Lower lobe of right lung (tissue), 2 donors: ENCODE results near the gene MED13L. TPM values are rescaled to one million over a fixed set of nuclear protein-coding genes. Genes with fewer than 3 reads are reported as not detected.

Experiments
- ATAC-seq, 2 donors: fragments of 200-7000 bp; cut with Tn5 transposase; one replicate each; pipeline ENCODE4 v1.9.1; 2020 to 2022; ENCODE audit warnings: mild to moderate bottlenecking in 2 of 2, moderate library complexity in 2 of 2
- DNase-seq: peaks from one replicate; pipeline ENCODE4 v3.0.0-alpha.2; 2020
- H3K27ac ChIP-seq: fragments of 200-600 bp; one replicate; pipeline ENCODE4 v1.8.0; 2022
- H3K27me3 ChIP-seq: fragments of 200-600 bp; one replicate; pipeline ENCODE4 v1.8.0; 2022; ENCODE audit warnings: low read depth
- H3K36me3 ChIP-seq: fragments of 200-600 bp; one replicate; pipeline ENCODE4 v1.8.0; 2022; ENCODE audit warnings: mild to moderate bottlenecking
- H3K4me1 ChIP-seq: fragments of 200-600 bp; one replicate; pipeline ENCODE4 v1.8.0; 2022
- H3K4me3 ChIP-seq: fragments of 200-600 bp; one replicate; pipeline ENCODE4 v1.8.0; 2022; ENCODE audit warnings: mild to moderate bottlenecking
- H3K9me3 ChIP-seq: fragments of 200-600 bp; one replicate; pipeline ENCODE4 v1.8.0; 2022
- intact Hi-C: fragments of 100-400 bp; cut with DNase I; formaldehyde crosslinking; loops from one replicate; pipeline ENCODE4 v1.11.0; 2022
- total RNA-seq: library from RNA; stranded (reverse); fragmentation: NEBNext Ultra II Directional; extraction: Animal tissue kit (Norgen Biotek cat#: 25700); gene quantifications from one replicate; pipeline ENCODE4 v1.2.1, GENCODE V29; 2021
- TF ChIP-seq, protein P1 (sequence below): fragments of 200-600 bp; IDR thresholded peaks from one replicate; pipeline ENCODE4 v1.8.0; 2022; ENCODE audit warnings: antibody characterized with exemption, mild to moderate bottlenecking
- donor health status: DM: no; HTN: yes; CAD: no; lungs with severe emphysema.

Gene MED13L
- total RNA-seq, 1 donor from 2014 or later = 148 TPM

DNA sequence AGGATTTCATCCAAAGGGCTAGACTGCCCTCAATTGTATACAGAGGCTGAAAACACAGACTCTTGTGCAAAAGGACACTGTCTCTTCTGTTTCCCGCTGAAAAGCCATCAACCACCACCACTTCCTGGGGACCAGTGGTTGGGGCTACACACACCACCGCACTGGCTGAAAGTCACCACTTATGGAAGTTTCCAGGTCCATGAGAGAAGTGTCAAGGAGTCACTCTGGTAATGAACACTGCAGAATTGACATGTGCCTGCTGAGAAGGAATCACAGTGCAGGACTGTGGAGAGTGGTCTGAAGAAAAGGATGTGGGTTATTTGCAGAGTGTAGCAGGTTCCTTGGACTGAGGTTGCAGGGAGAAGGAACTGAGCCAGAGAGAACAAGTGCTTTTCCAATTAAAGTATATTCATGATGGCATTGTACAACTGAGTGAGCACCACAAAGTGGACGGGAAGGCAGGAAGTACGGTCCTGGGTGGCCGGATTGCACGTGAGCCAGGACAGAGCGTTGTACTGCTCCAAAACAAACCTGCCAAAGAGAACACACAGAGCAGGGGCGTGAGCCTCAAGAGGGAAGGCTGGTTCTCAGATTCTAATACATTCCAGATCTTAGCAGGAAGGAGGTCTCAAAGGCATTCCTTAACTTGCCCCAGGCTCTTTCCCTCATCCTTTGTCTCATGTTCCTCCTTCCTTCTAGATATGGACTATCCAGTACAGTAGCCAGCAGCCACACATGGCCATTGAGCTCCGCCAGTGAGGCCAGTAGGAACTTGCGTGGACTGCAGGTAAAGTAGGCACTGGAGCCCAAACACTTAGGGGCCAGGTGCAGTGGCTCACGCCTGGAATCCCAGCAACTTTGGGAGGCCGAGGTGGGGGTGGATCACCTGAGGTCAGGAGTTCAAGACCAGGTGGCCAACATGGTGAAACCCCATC is 316.4 kb downstream of the MED13L start:
- H3K9me3 ChIP-seq = no peaks in the 10 kb centered on the region
- H3K4me3 ChIP-seq = no peak overlapping the region
- TF ChIP-seq, protein P1, sequence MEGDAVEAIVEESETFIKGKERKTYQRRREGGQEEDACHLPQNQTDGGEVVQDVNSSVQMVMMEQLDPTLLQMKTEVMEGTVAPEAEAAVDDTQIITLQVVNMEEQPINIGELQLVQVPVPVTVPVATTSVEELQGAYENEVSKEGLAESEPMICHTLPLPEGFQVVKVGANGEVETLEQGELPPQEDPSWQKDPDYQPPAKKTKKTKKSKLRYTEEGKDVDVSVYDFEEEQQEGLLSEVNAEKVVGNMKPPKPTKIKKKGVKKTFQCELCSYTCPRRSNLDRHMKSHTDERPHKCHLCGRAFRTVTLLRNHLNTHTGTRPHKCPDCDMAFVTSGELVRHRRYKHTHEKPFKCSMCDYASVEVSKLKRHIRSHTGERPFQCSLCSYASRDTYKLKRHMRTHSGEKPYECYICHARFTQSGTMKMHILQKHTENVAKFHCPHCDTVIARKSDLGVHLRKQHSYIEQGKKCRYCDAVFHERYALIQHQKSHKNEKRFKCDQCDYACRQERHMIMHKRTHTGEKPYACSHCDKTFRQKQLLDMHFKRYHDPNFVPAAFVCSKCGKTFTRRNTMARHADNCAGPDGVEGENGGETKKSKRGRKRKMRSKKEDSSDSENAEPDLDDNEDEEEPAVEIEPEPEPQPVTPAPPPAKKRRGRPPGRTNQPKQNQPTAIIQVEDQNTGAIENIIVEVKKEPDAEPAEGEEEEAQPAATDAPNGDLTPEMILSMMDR = no peak
- H3K27ac ChIP-seq = no peak overlapping the region
- H3K4me1 ChIP-seq = no peaks in the 10 kb centered on the region
- H3K36me3 ChIP-seq = peaks cover 93% of the 10 kb centered on the region
- intact Hi-C loops = no loop called here
- no peak for DNase-seq
- no peaks in the 10 kb centered on the region for H3K27me3 ChIP-seq
- ATAC-seq = no peak

DNA sequence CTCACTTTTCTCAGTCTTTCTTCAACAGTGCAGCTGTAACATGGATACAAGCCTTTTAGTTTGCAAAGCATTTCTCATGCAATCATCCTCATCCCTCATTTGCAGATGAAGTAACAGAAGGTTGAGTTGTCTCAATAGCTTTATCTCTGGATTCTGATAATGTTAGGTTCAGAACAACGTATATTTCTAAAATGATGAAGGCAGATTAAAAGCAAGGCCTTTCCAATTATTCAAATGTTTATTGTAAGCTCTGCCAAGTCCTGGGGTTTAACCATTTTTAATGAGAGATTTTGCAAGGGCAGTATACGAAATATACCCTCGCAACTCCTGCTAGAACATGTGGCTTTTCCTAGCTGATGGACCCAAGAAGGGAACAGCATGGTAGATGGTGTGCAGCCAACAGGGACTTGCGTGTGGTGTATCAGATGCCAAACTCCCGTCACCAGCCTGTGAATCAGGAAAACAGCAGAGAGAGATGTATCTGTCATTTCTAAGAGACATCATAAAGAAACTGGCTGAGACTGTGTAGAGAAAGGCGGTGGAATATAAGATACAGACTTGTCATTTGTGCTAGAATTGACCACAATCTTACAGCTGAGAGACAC is 319.7 kb downstream of the MED13L start:
- Histone ChIP-seq H3K9me3 (no peaks in the 10 kb centered on the region), H3K27ac (no peak overlapping the region), H3K4me1 (no peaks in the 10 kb centered on the region), H3K4me3 (no peak overlapping the region), H3K36me3 (peaks cover 60% of the 10 kb centered on the region), H3K27me3 (no peaks in the 10 kb centered on the region)
- ATAC-seq (no peak), DNase-seq (no peak)
- TF ChIP-seq, protein P1 = no peak
- intact Hi-C loops = no loop called here

GRCh38 chr12:115956659-115957058 is 320.8 kb downstream of the MED13L start:
- no peak overlapping the region for H3K27ac ChIP-seq
- peaks cover 49% of the 10 kb centered on the region for H3K36me3 ChIP-seq
- DNase-seq (no peak), ATAC-seq (no peak)
- no peak overlapping the region for H3K4me3 ChIP-seq
- no peaks in the 10 kb centered on the region for H3K27me3 ChIP-seq
- TF ChIP-seq, protein P1 = no peak
- intact Hi-C loops = no loop called here
- no peaks in the 10 kb centered on the region for H3K4me1 ChIP-seq
- H3K9me3 ChIP-seq = no peaks in the 10 kb centered on the region

GRCh38 chr12:115956236-115956635 is 321.3 kb downstream of the MED13L start:
- TF ChIP-seq, protein P1 = no peak
- ATAC-seq (no peak), DNase-seq (no peak)

DNA sequence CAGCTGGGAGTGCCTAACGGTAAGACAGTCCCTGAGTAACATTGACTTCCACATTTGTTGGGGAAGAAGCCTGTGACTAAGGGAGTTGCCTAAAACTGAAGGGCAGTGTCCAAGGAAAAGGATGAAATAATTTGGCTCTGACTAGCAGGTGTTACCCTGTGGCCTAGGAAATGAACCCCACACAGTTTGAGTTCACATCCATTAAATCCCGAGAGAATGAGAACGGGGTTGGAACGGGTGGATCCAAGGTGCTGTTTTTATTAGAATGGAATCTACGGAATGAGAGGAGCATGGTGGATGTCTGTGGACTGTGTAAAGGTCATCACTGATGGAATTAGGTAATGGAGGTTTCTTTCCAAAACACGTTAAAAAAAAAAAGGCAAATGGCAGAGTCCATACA is 324.0 kb downstream of the MED13L start:
- no peaks in the 10 kb centered on the region for H3K9me3 ChIP-seq
- no peaks in the 10 kb centered on the region for H3K27me3 ChIP-seq
- no peaks in the 10 kb centered on the region for H3K4me1 ChIP-seq
- no peak overlapping the region for H3K4me3 ChIP-seq
- ATAC-seq (no peak), DNase-seq (no peak)
- intact Hi-C loops = no loop called here
- no peak overlapping the region for H3K27ac ChIP-seq
- peaks cover 22% of the 10 kb centered on the region for H3K36me3 ChIP-seq
- TF ChIP-seq, protein P1 = no peak

More at GRCh38 chr12:115956236-115956635, 321.3 kb downstream of the MED13L start:
- Histone ChIP-seq H3K4me3 (no peak overlapping the region), H3K9me3 (no peaks in the 10 kb centered on the region), H3K36me3 (peaks cover 45% of the 10 kb centered on the region), H3K4me1 (no peaks in the 10 kb centered on the region), H3K27ac (no peak overlapping the region), H3K27me3 (no peaks in the 10 kb centered on the region)
- intact Hi-C loops = no loop called here
